Measurements from ENCODE around the gene ADAM12. TPM values are rescaled to one million over a fixed set of nuclear protein-coding genes. Genes with fewer than 3 reads are reported as not detected.

The ADAM12 gene
- polyA plus RNA-seq, 3 donors, result 0.05 TPM; not detected in 2

GRCh38 chr10:126250527-126251310, 137.6 kb downstream of the ADAM12 start:
- H3K79me2 ChIP-seq (ENCODE audit: insufficient read depth, low read length), result no peaks in the 10 kb centered on the region
- no peaks in the 10 kb centered on the region for H3K9me3 ChIP-seq (replicated peaks in 1 of 2; ENCODE audit: control insufficient read depth in 1 of 2, insufficient read depth in 1 of 2, low read length in 2 of 2)
- no peak overlapping the region for H2AFZ ChIP-seq (ENCODE audit: insufficient read depth, low read depth, low read length, poor library complexity, severe bottlenecking)
- H3K4me1 ChIP-seq (ENCODE audit: control insufficient read depth in 1 of 2, insufficient read depth in 2 of 2, low read length in 2 of 2), result peaks cover 0 to 4% of the 10 kb centered on the region in 2 donors
- Mint-ChIP-seq H3K27ac (no peak overlapping the region), H3K36me3 (no peaks in the 10 kb centered on the region), H3K4me1 (peaks cover 6% of the 10 kb centered on the region), H3K4me3 (no peak overlapping the region), H3K27me3 (ENCODE audit: low read depth in 3 of 3) (peaks cover 0 to 2% (median 2%) of the 10 kb centered on the region in 3 donors), H3K9me3 (peaks cover 2 to 9% (median 7%) of the 10 kb centered on the region in 7 donors)
- H3K27ac ChIP-seq (ENCODE audit: low read depth in 1 of 2, low read length in 2 of 2), result no peak overlapping the region
- no peaks in the 10 kb centered on the region for H3K27me3 ChIP-seq (ENCODE audit: control insufficient read depth in 2 of 2, insufficient read depth in 2 of 2, low read length in 2 of 2)
- H3K4me2 ChIP-seq (replicated peaks; ENCODE audit: extremely low read depth, low read length, poor library complexity, severe bottlenecking), result no peak overlapping the region
- no peak overlapping the region for H3K9ac ChIP-seq (ENCODE audit: insufficient read depth, low read length, poor library complexity, severe bottlenecking)
- no peaks in the 10 kb centered on the region for H4K20me1 ChIP-seq (ENCODE audit: insufficient read depth, low read length)
- 100% methylated on average over 2 of the region's 8 CpGs for WGBS (ENCODE audit: insufficient coverage)
- DNase-seq, result no peak
- intact Hi-C loops (cut with micrococcal nuclease), result no loop called here
- no peak overlapping the region for H3K4me3 ChIP-seq (replicated peaks in 1 of 3; ENCODE audit: low read depth in 2 of 3, low read length in 3 of 3)
- no peaks in the 10 kb centered on the region for H3K36me3 ChIP-seq (replicated peaks in 1 of 2; ENCODE audit: control insufficient read depth in 1 of 2, insufficient read depth in 2 of 2, low read length in 2 of 2)
- no peak for TF ChIP-seq CTCF (IDR thresholded peaks at IDR 0.05)

GRCh38 chr10:126250045-126250444, 138.2 kb downstream of the ADAM12 start:
- no peak overlapping the region for H3K4me3 ChIP-seq (replicated peaks in 1 of 3; ENCODE audit: low read depth in 2 of 3, low read length in 3 of 3)

More at GRCh38 chr10:126250045-126250444, 138.2 kb downstream of the ADAM12 start:
- peaks cover 2 to 9% (median 7%) of the 10 kb centered on the region in 7 donors for H3K9me3 Mint-ChIP-seq
- Histone ChIP-seq H3K9me3 (replicated peaks in 1 of 2; ENCODE audit: control insufficient read depth in 1 of 2, insufficient read depth in 1 of 2, low read length in 2 of 2) (no peaks in the 10 kb centered on the region), H3K36me3 (replicated peaks in 1 of 2; ENCODE audit: control insufficient read depth in 1 of 2, insufficient read depth in 2 of 2, low read length in 2 of 2) (no peaks in the 10 kb centered on the region), H3K4me1 (ENCODE audit: control insufficient read depth in 1 of 2, insufficient read depth in 2 of 2, low read length in 2 of 2) (peaks cover 0 to 4% of the 10 kb centered on the region in 2 donors), H3K79me2 (ENCODE audit: insufficient read depth, low read length) (no peaks in the 10 kb centered on the region), H3K4me2 (replicated peaks; ENCODE audit: extremely low read depth, low read length, poor library complexity, severe bottlenecking) (no peak overlapping the region), H2AFZ (ENCODE audit: insufficient read depth, low read depth, low read length, poor library complexity, severe bottlenecking) (no peak overlapping the region), H3K27me3 (ENCODE audit: control insufficient read depth in 2 of 2, insufficient read depth in 2 of 2, low read length in 2 of 2) (no peaks in the 10 kb centered on the region), H3K9ac (ENCODE audit: insufficient read depth, low read length, poor library complexity, severe bottlenecking) (no peak overlapping the region), H4K20me1 (ENCODE audit: insufficient read depth, low read length) (no peaks in the 10 kb centered on the region), H3K27ac (ENCODE audit: low read depth in 1 of 2, low read length in 2 of 2) (no peak overlapping the region)
- peaks cover 6% of the 10 kb centered on the region for H3K4me1 Mint-ChIP-seq
- TF ChIP-seq CTCF (IDR thresholded peaks at IDR 0.05), result no peak
- intact Hi-C loops (cut with micrococcal nuclease), result no loop called here
- peaks cover 0 to 2% (median 2%) of the 10 kb centered on the region in 3 donors for H3K27me3 Mint-ChIP-seq (ENCODE audit: low read depth in 3 of 3)
- DNase-seq, result no peak
- WGBS (ENCODE audit: insufficient coverage), result no CpG with 5 or more reads among the region's 5 CpGs
- H3K4me3 Mint-ChIP-seq, result no peak overlapping the region
- H3K36me3 Mint-ChIP-seq, result no peaks in the 10 kb centered on the region
- H3K27ac Mint-ChIP-seq, result no peak overlapping the region
